Testis (tissue), 2 donors: ENCODE results near the gene BATF.

Source experiments
- CTCF ChIP-seq, 3 experiments: fragments of 450-650 bp in 2 of 3; fragments of 200-600 bp in 1 of 3; sonication (generic) in 1 of 3; IDR thresholded peaks; one replicate each; pipeline ENCODE4 v1.5.1; 2016 to 2019; ENCODE audit warnings: antibody characterized with exemption in 3 of 3, mild to moderate bottlenecking in 2 of 3, moderate library complexity in 1 of 3
- POLR2A ChIP-seq: fragments of 450-650 bp; IDR thresholded peaks from one replicate; pipeline ENCODE4 v1.6.1; 2017; ENCODE audit warnings: antibody characterized with exemption, mild to moderate bottlenecking, moderate library complexity

- TF ChIP-seq CTCF (IDR thresholded peaks at IDR 0.05) (no peak), POLR2A (no peak)
These were observed 57.6 kb downstream of the BATF start for GRCh38 chr14:75579882-75580281.
